GM19467 (cell line): ENCODE data around the gene SULT1A4.
"Not testable (repeated sequence)": the region's sequence is repeated elsewhere in the genome, so short reads cannot be mapped to it uniquely, and the experiment has no call there.

Experiments used
- ATAC-seq: cut with Tn5 transposase; IDR thresholded peaks from one replicate; pipeline ENCODE4 v1.9.1; 2021; ENCODE audit warnings: mild to moderate bottlenecking, moderate library complexity; ENCODE audit not compliant: unreplicated experiment

SULT1A4 gene

GRCh38 chr16:29459706-29460646 is at the start of gene SULT1A4:
Gene SULT1A4, plus strand, starts transcription at chr16:29459913. Its CDS starts 1,473 bp downstream, at chr16:29461386.
- not testable (repeated sequence) for ATAC-seq

GRCh38 chr16:29423587-29423986 is 36.1 kb upstream of the SULT1A4 start:
- not testable (repeated sequence) for ATAC-seq

- not testable (repeated sequence) for ATAC-seq
Observed at GRCh38 chr16:29425390-29425789, 34.3 kb upstream of the SULT1A4 start.

- peak; percentile 13 for ATAC-seq
Observed at GRCh38 chr16:29453754-29454153, 6.0 kb upstream of the SULT1A4 start.

- peak; percentile 81 for ATAC-seq
Observed at GRCh38 chr16:29454269-29454668, 5.4 kb upstream of the SULT1A4 start, which contains the start of the genes BOLA2 and SLX1B. Gene BOLA2, minus strand, starts transcription at chr16:29454351. Its CDS starts 98 bp downstream, at chr16:29454253. Gene SLX1B, plus strand, starts transcription at chr16:29454533.

- peak; percentile 41 for ATAC-seq
Observed at GRCh38 chr16:29454828-29455227, 4.9 kb upstream of the SULT1A4 start.

GRCh38 chr16:29457660-29458059 is 2.1 kb upstream of the SULT1A4 start:
- not testable (repeated sequence) for ATAC-seq

- ATAC-seq, result not testable (repeated sequence)
Observed at GRCh38 chr16:29460647-29461030, 926 bp downstream of the SULT1A4 start.

GRCh38 chr16:29465985-29466824 is 6.5 kb downstream of the SULT1A4 start:
- not testable (repeated sequence) for ATAC-seq

GRCh38 chr16:29466904-29467303 is 7.2 kb downstream of the SULT1A4 start:
- not testable (repeated sequence) for ATAC-seq

- ATAC-seq, result not testable (repeated sequence)
Observed at GRCh38 chr16:29467654-29468366, 8.1 kb downstream of the SULT1A4 start.

GRCh38 chr16:29469660-29470059 is 9.9 kb downstream of the SULT1A4 start:
- ATAC-seq, result not testable (repeated sequence)

GRCh38 chr16:29472065-29472464 is 12.4 kb downstream of the SULT1A4 start:
- ATAC-seq, result not testable (repeated sequence)

GRCh38 chr16:29482276-29482675 is 22.6 kb downstream of the SULT1A4 start:
- not testable (repeated sequence) for ATAC-seq

GRCh38 chr16:29506308-29506707 is 46.6 kb downstream of the SULT1A4 start, which contains the start of gene NPIPB12:
Gene NPIPB12, minus strand, starts transcription at chr16:29506408.
- not testable (repeated sequence) for ATAC-seq
